Motor neuron (in vitro differentiated cells): ENCODE results near the gene KIF22. TPM values are rescaled to one million over a fixed set of nuclear protein-coding genes. Genes with fewer than 3 reads are reported as not detected.
"Not testable (repeated sequence)": the region's sequence is repeated elsewhere in the genome, so short reads cannot be mapped to it uniquely, and the experiment has no call there.

ENCODE experiments used
- ATAC-seq, 8 experiments: fragments of 200-7000 bp; cut with Tn5 transposase; replicated peaks in 6 of 8; 2 replicates each; pipeline ENCODE4 v1.8.0; 2021; ENCODE audit warnings: mild to moderate bottlenecking in 8 of 8, moderate library complexity in 8 of 8
- H3K27ac ChIP-seq, 2 donors: fragments of 250-450 bp; sonication (Bioruptor Pico); 2 replicates each; pipeline ENCODE4 v1.9.0; 2021; ENCODE audit warnings: antibody characterized with exemption in 2 of 2, mild to moderate bottlenecking in 2 of 2, moderate library complexity in 1 of 2
- H3K4me1 ChIP-seq, 2 donors: fragments of 250-450 bp; sonication (Bioruptor Pico); replicated peaks in 1 of 2; 2 replicates each; pipeline ENCODE4 v1.6.1; 2021; ENCODE audit warnings: antibody characterized with exemption in 2 of 2, mild to moderate bottlenecking in 2 of 2, moderate library complexity in 1 of 2
- H3K4me3 ChIP-seq, 5 donors: fragments of 250-450 bp; sonication (Bioruptor Pico); 2 replicates each; pipeline ENCODE4 v1.9.0; 2021; ENCODE audit warnings: antibody characterized with exemption in 5 of 5, mild to moderate bottlenecking in 5 of 5, moderate library complexity in 4 of 5
- WGBS, 10 experiments: fragments of 450-650 bp; shearing (Covaris generic); methylation state at CpG; one replicate each; pipeline ENCODE4 v1.0.0; 2022; 5-methylcytosine and 5-hydroxymethylcytosine counted together
- in situ Hi-C, 9 experiments: fragments of 400-800 bp; cut with MboI; loops; one replicate each; pipeline ENCODE4 v1.15.0; 2021; ENCODE audit warnings: low sequenced_read_pairs in 9 of 9, low pct_unique_long_range_greater_than_20kb in 2 of 9; ENCODE audit not compliant: unreplicated experiment in 9 of 9
- total RNA-seq, 8 experiments: library from RNA; unstranded; fragments of 300-600 nt; gene quantifications; 2 replicates each; pipeline versions ENCODE4 v1.2.3 to v1.2.4, GENCODE V29; 2022

Gene KIF22
- total RNA-seq, 8 experiments from 2014 or later, result 16.1 to 96.3 (median 24.4) TPM

DNA sequence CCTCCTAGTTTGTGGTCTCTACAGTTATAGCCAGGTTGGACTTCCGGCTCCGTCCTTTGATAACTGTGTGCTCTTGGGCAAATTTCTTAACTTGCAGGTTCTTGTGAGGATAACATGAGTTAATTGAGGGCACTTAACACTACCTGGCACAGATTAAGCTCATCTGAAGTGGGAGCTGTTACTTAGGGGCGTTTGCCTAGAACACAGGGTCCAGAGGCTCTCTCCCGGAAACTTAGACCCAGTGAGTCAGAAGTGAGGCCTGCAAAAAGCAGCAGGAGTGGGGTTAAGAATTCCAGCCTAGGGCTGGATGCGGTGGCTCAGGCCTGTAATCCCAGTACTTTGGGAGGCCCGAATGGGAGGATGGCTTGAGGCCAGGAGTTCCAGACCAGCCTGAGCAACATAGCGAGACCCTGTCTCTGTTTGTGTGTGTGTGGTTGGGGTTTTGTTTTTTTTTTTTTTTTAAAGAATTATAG lies 31.1 kb downstream of the KIF22 start:
- H3K27ac ChIP-seq, result no peak overlapping the region
- ATAC-seq, result peak in 2 of 8 experiments; percentile 19 to 37
- 0 to 100% (median 85%) methylated on average over 1 to 7 of the region's 7 CpGs; no CpG with 5 or more reads in 5 of the 10 experiments for WGBS, 10 experiments
- no peak overlapping the region for H3K4me3 ChIP-seq
- H3K4me1 ChIP-seq, result peaks cover 9 to 23% of the 10 kb centered on the region in 2 donors
- in situ Hi-C loops, result loop anchor here in 4 of 9 experiments (25.0 kb wide), 2 partner anchors 91 to 191 kb away; partner anchors contain the start of genes C16orf92 (in 3 of the 4), DOC2A (in 3 of the 4) and ASPHD1 (in 1 of the 4)

DNA sequence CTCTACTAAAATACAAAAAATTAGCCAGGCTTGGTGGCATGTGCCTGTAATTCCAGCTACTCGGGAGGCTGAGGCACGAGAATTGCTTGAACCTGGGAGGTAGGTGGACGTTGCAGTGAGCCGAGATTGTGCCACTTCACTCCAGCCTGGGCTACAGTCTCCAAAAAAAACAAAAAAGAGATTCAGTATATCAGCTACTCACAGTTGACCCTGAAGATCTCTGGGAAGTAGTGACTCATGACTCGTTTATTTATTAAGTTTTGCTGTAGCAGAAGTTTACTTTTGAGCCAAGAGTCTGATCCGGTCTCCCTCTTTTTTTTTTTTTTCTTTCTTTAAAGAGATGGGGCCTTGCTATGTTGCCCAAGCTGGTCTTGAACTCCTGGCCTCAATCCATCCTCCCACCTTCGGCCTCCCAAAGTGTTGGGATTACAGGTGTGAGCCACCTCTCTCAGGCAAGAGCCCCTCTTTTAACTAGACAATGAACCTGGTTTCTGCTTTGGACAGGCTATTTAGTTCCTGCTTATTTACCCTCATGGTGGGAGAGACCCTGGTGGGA lies 34.1 kb downstream of the KIF22 start:
- in situ Hi-C loops, result loop anchor here in 5 of 9 experiments (25.0 kb wide), 2 partner anchors 88 to 188 kb away; partner anchors contain the start of genes C16orf92 (in 4 of the 5), DOC2A (in 4 of the 5) and ASPHD1 (in 1 of the 5)
- ATAC-seq, result no peak
- Histone ChIP-seq H3K4me1 (peaks cover 2 to 16% of the 10 kb centered on the region in 2 donors), H3K4me3 (no peak overlapping the region), H3K27ac (no peak overlapping the region)
- 0 to 100% (median 90%) methylated on average over 1 to 4 of the region's 7 CpGs; no CpG with 5 or more reads in 2 of the 10 experiments for WGBS, 10 experiments

DNA sequence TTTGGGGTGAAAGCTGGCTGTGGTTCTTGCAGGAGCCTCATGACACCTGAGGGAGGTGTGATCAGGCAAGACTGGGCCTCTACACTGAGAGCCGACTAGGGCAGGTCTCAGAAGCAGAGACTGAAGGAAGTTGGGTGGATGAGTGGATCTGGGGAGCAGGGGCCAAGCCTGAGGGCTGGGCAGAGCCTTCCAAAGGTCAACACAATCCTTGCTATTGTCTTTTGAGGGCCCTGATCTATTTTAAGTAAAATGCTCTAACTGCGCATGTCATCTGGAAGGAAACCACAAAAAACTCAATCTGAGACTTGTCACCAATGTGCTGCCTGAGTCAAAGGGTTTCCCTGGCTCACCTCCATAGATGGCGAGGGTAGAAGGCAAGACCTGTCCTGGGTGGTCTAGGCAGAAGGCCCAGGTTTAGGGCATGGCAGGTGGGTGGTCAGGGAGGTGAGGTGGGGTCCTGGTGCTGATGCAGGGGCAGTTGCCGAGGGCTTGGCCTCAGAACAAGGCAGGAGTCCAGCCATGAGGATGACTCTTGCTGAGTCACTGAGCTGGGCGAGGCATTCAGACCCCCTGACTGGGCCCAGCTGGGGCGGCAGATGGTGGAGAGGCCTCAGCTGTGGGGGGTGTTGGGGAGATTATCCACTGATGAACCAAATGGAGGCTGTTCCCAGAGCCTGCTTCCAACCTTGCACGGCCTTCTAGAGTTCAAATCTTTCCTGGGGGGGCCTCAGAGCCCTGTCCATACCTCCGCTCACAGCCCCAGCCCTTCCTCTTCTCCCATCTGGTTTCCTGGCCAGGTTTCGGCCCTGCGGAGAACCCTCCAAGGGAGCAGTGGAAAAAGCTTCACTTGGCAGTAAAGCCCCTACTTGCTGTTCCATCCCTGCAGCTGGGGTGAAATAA lies 34.8 kb downstream of the KIF22 start:
- peaks cover 2 to 10% of the 10 kb centered on the region in 2 donors for H3K4me1 ChIP-seq
- H3K27ac ChIP-seq, result peak overlapping the region in 1 of 2 donors; percentile 58
- 10 to 83% (median 55%) methylated on average over 1 to 3 of the region's 10 CpGs; no CpG with 5 or more reads in 2 of the 10 experiments for WGBS, 10 experiments
- no peak overlapping the region for H3K4me3 ChIP-seq
- peak; percentile 11 to 82 (median 68) for ATAC-seq
- in situ Hi-C loops, result loop anchor here in 1 of 9 experiments (25.0 kb wide), 1 partner anchor 187 kb away; the partner anchor contains the start of genes C16orf92 and DOC2A

DNA sequence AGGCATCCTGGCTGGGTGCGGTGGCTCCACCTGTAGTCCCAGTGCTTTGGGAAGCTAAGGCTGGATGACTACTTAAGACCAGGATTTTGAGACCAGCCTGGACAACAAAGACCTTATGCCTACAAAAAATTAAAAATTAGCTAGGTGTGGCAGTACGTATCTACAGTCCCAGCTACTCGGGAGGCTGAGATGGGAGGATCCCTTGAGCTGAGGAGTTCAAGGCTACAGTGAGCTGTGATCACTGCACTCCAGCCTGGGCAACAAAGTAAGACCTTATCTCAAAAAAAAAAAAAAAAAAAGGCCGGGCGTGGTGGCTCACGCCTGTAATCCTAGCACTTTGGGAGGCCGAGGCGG lies 35.8 kb downstream of the KIF22 start:
- 67 to 100% (median 89%) methylated on average over 1 to 8 of the region's 8 CpGs; no CpG with 5 or more reads in 6 of the 10 experiments for WGBS, 10 experiments
- Histone ChIP-seq H3K4me1 (peaks cover 2 to 8% of the 10 kb centered on the region in 2 donors), H3K27ac (peak overlapping the region in 1 of 2 donors; percentile 58), H3K4me3 (no peak overlapping the region)
- no peak for ATAC-seq
- in situ Hi-C loops, result loop anchor here in 1 of 9 experiments (25.0 kb wide), 1 partner anchor 186 kb away; the partner anchor contains the start of genes C16orf92 and DOC2A

DNA sequence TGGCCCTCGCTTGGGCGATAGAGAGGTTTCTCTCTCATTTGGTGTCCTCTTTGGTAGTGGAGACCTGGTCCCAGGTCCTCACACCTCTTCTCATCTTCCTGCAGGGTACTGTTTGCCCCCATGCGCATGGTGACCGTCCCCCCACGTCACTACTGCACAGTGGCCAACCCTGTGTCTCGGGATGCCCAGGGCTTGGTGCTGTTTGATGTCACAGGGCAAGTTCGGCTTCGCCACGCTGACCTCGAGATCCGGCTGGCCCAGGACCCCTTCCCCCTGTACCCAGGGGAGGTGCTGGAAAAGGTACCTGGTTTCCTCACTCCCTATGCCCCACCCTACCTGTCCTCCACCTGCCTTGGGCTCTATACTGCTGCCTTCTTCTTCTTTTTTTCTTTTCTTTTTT lies 40.2 kb downstream of the KIF22 start:
- 85 to 100% methylated on average over 2 to 8 of the region's 11 CpGs; no CpG with 5 or more reads in 8 of the 10 experiments for WGBS, 10 experiments
- no peak overlapping the region for H3K4me3 ChIP-seq
- in situ Hi-C loops, result loop anchor here in 1 of 9 experiments (25.0 kb wide), 1 partner anchor 182 kb away; the partner anchor contains the start of genes C16orf92 and DOC2A
- ATAC-seq, result no peak
- peaks cover 0 to 2% of the 10 kb centered on the region in 2 donors for H3K4me1 ChIP-seq
- H3K27ac ChIP-seq, result no peak overlapping the region

DNA sequence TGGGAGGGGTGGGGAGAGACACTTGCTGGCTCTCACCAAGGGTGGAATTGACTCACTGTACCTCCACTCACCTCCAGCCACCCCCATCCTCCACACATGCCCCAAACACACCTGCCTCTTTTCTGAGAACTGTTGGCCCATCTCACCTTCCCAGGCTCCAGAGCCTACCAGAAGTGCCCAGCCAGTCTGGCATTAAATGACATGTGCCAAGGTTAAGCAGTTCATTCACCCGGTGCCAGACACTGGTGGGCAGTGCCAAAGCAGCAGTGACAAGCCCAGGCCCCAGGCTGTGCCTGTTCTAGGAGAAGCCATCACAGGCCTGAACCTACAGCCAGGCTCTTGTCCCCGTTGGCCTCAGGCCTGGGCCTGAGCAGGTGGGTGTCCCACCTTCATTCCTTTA lies 40.9 kb downstream of the KIF22 start:
- no peak for ATAC-seq
- Histone ChIP-seq H3K4me3 (no peak overlapping the region), H3K4me1 (no peaks in the 10 kb centered on the region), H3K27ac (no peak overlapping the region)
- 67 to 100% (median 90%) methylated on average over 1 to 2 of the region's 2 CpGs; no CpG with 5 or more reads in 3 of the 10 experiments for WGBS, 10 experiments
- in situ Hi-C loops, result loop anchor here in 1 of 9 experiments (25.0 kb wide), 1 partner anchor 181 kb away; the partner anchor contains the start of genes C16orf92 and DOC2A

DNA sequence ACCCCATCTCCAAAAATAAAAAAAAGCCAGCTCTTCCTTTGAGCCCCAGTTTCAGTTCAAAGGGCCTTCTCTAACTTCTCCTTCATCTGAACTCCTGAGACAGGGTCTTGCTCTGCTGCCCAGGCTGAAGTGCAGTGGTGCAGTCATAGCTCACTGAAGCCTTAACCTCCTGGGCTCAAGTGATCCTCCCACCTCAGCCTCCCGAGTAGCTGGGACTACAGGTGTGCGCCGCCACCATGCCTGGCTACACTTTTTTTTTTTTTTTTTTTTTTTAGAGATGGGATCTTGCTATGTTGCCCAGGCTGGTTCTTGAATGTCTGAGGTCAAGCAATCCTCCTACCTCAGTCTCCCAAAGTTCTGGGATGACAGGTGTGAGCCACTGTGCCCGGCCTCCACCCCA lies 42.7 kb downstream of the KIF22 start:
- not testable (repeated sequence) for ATAC-seq, H3K4me3 ChIP-seq, H3K4me1 ChIP-seq, H3K27ac ChIP-seq
- in situ Hi-C loops, result loop anchor here in 1 of 9 experiments (25.0 kb wide), 1 partner anchor 179 kb away; the partner anchor contains the start of genes C16orf92 and DOC2A
- WGBS, 10 experiments, result 96 to 100% (median 100%) methylated on average over 1 to 3 of the region's 4 CpGs; no CpG with 5 or more reads in 7 of the 10 experiments

DNA sequence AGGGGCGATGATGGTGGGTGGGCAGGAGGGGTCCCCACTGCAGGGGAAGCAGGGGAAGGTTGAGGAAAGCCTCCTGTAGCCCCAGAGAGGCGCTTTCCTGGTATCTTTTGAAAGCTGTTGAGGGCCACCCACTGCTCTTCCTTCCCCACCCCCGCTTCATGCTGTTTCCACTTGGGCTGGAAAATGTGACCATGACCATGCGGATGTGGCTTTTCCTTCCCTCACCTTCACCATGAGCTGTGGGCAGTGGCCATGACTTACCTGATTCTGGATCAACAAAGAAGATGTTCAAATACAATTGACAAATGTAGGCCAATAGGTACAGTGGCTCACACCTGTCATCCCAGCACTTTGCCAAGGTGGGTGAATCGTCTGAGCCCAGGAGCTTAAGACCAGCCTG lies 43.5 kb downstream of the KIF22 start:
- H3K27ac ChIP-seq, result no peak overlapping the region
- no peak overlapping the region for H3K4me3 ChIP-seq
- no peak for ATAC-seq
- in situ Hi-C loops, result loop anchor here in 1 of 9 experiments (25.0 kb wide), 1 partner anchor 178 kb away; the partner anchor contains the start of genes C16orf92 and DOC2A
- WGBS, 10 experiments, result 20 to 94% (median 71%) methylated on average over 1 to 3 of the region's 5 CpGs; no CpG with 5 or more reads in 7 of the 10 experiments
- no peaks in the 10 kb centered on the region for H3K4me1 ChIP-seq

DNA sequence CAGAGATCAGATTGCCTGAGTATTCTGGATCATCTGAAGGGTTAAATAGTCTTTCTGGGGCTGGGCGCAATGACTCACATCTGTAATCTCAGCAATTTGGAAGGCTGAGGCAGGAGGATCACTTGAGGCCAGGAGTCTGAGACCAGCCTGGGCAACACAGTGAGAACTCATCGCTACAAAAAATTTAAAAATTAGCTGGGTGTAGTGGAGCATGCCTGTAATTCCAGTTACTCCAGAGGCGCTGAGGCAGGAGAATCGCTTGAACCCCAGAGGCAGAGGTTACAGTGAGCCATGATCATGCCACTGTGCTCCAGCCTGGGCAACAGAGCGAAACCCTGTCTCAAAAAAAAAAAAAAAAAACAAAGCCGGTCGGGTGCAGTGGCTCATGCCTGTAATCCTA lies 45.4 kb downstream of the KIF22 start:
- H3K4me1 ChIP-seq, result no peaks in the 10 kb centered on the region
- 70 to 100% (median 100%) methylated on average over 1 to 3 of the region's 7 CpGs; no CpG with 5 or more reads in 2 of the 10 experiments for WGBS, 10 experiments
- in situ Hi-C loops, result loop anchor here in 1 of 9 experiments (25.0 kb wide), 1 partner anchor 176 kb away; the partner anchor contains the start of genes C16orf92 and DOC2A
- no peak for ATAC-seq
- no peak overlapping the region for H3K4me3 ChIP-seq
- no peak overlapping the region for H3K27ac ChIP-seq

DNA sequence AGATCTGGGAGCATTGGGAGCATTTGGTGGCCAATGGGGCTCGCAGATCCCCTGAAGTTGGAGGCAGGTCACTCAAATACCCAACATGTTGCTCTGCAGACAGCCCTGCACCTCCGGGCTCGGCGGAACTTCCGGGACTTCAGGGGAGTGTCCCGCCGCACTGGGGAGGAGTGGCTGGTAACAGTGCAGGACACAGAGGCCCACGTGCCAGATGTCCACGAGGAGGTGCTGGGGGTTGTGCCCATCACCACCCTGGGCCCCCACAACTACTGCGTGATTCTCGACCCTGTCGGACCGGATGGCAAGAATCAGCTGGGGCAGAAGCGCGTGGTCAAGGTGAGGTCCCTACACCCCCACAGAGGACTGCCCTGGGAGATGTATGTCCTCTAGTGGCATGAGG lies 46.1 kb downstream of the KIF22 start:
- WGBS, 10 experiments, result 66 to 100% (median 80%) methylated on average over 1 to 5 of the region's 15 CpGs; no CpG with 5 or more reads in 3 of the 10 experiments
- in situ Hi-C loops, result loop anchor here in 1 of 9 experiments (25.0 kb wide), 1 partner anchor 176 kb away; the partner anchor contains the start of genes C16orf92 and DOC2A
- peak in 1 of 8 experiments; percentile 6 for ATAC-seq
- Histone ChIP-seq H3K27ac (no peak overlapping the region), H3K4me3 (no peak overlapping the region), H3K4me1 (no peaks in the 10 kb centered on the region)

DNA sequence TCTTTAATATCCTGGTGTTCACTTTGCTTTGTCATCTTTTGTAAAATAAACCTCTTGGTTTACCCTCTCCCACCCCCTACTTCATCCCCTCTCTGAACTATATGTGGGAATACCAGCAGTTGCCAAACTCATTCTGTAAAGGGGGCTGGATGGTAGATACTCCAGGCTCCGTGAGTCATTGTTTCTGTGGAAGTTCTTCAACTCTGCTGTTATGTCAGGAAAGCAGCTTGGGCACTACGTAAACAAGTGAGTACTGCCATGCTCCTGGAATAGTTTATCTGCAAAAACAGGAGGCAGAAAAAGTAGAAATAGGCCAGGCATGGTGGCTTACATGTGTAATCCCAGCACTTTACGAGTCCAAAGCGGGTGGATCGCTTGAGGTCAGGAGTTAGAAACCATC lies 47.3 kb downstream of the KIF22 start:
- no peak for ATAC-seq
- in situ Hi-C loops, result loop anchor here in 1 of 9 experiments (25.0 kb wide), 1 partner anchor 174 kb away; the partner anchor contains the start of genes C16orf92 and DOC2A

DNA sequence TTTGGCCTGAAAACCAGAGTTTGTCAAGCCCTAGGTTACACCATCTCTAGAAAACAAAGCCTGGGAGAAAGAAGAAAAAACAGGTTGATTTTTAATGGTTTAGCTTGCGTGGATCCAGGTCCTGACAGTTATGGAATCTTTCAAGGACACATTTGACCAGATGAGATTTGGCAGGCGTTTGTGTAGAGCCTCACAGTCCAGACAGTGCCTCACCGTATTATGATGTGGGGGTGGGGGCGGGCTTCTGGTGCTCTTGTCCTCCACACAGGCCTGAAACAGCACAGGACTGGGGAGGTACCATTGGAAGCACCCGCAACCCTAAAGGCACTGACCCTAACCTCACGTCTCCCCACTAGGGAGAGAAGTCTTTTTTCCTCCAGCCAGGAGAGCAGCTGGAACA lies 49.3 kb downstream of the KIF22 start:
- WGBS, 10 experiments, result 40 to 100% (median 84%) methylated on average over 1 to 4 of the region's 6 CpGs; no CpG with 5 or more reads in 2 of the 10 experiments
- in situ Hi-C loops, result loop anchor here in 1 of 9 experiments (25.0 kb wide), 1 partner anchor 172 kb away; the partner anchor contains the start of genes C16orf92 and DOC2A

More for the DNA sequence above, 47.3 kb downstream of the KIF22 start:
- Histone ChIP-seq H3K27ac (no peak overlapping the region), H3K4me1 (no peaks in the 10 kb centered on the region), H3K4me3 (no peak overlapping the region)
- WGBS, 10 experiments, result 33 to 100% (median 83%) methylated on average over 1 to 5 of the region's 5 CpGs; no CpG with 5 or more reads in 3 of the 10 experiments

More for the DNA sequence above, 49.3 kb downstream of the KIF22 start:
- H3K27ac ChIP-seq, result no peak overlapping the region
- no peak for ATAC-seq
- no peak overlapping the region for H3K4me3 ChIP-seq
- no peaks in the 10 kb centered on the region for H3K4me1 ChIP-seq
